Liver (tissue), 9 donors: ENCODE data around the gene CWC27. TPM values are rescaled to one million over a fixed set of nuclear protein-coding genes. Genes with fewer than 3 reads are reported as not detected.

Source experiments
- DNase-seq: peaks from one replicate; pipeline ENCODE4 v3.0.0-alpha.2; 2017; ENCODE audit warnings: low spot score
- H3K27ac ChIP-seq, 2 donors: one replicate each; pipeline ENCODE4 v1.7.0; 2013; ENCODE audit warnings: inconsistent platforms in 2 of 2, low read length in 2 of 2, control low read depth in 1 of 2, low read depth in 1 of 2, mild to moderate bottlenecking in 1 of 2
- H3K27me3 ChIP-seq, 4 donors: one replicate each; pipeline versions ENCODE4 v1.6.1 to v1.7.0; 2013; ENCODE audit warnings: low read length in 3 of 4, inconsistent platforms in 1 of 4, mild to moderate bottlenecking in 1 of 4, moderate library complexity in 1 of 4; ENCODE audit not compliant: control insufficient read depth in 4 of 4, insufficient read depth in 4 of 4
- H3K36me3 ChIP-seq, 4 donors: one replicate each; pipeline versions ENCODE4 v1.6.1 to v1.7.0; 2013; ENCODE audit warnings: low read length in 3 of 4, mild to moderate bottlenecking in 3 of 4, low read depth in 1 of 4, moderate library complexity in 1 of 4; ENCODE audit not compliant: control insufficient read depth in 4 of 4, insufficient read depth in 3 of 4
- H3K4me1 ChIP-seq, 4 donors: one replicate each; pipeline versions ENCODE4 v1.6.1 to v1.7.0; 2013; ENCODE audit warnings: low read length in 3 of 4, mild to moderate bottlenecking in 3 of 4, moderate library complexity in 1 of 4; ENCODE audit not compliant: control insufficient read depth in 4 of 4, insufficient read depth in 4 of 4
- H3K4me3 ChIP-seq, 3 donors: one replicate each; pipeline versions ENCODE4 v1.6.1 to v1.7.0; 2013; ENCODE audit warnings: low read length in 3 of 3, control low read depth in 1 of 3, low read depth in 1 of 3, mild to moderate bottlenecking in 1 of 3
- H3K9ac ChIP-seq, 2 donors: one replicate each; pipeline ENCODE4 v1.7.0; 2013; ENCODE audit warnings: low read length in 2 of 2, mild to moderate bottlenecking in 2 of 2, moderate library complexity in 2 of 2, control low read depth in 1 of 2, low read depth in 1 of 2
- H3K9me3 ChIP-seq, 4 donors: one replicate each; pipeline versions ENCODE4 v1.6.1 to v1.7.0; 2013; ENCODE audit warnings: low read length in 3 of 4; ENCODE audit not compliant: control insufficient read depth in 4 of 4
- ATF3 ChIP-seq: IDR thresholded peaks from 2 replicates; pipeline ENCODE4 v1.6.1; 2016; ENCODE audit warnings: antibody characterized with exemption
- CTCF ChIP-seq: fragments of 150-350 bp; IDR thresholded peaks from 2 replicates; pipeline ENCODE4 v1.5.1; 2017; ENCODE audit warnings: improper control_type of control experiment, low read depth, low read length; ENCODE audit not compliant: missing input control
- EGR1 ChIP-seq, 2 donors: IDR thresholded peaks; 2 replicates each; pipeline ENCODE4 v1.6.1; 2016 to 2018; ENCODE audit warnings: antibody characterized with exemption in 2 of 2, low read depth in 2 of 2
- FOXA2 ChIP-seq: IDR thresholded peaks from 2 replicates; pipeline ENCODE4 v1.6.1; 2016; ENCODE audit warnings: antibody characterized with exemption
- HNF4A ChIP-seq, 2 donors: conservative IDR thresholded peaks; 2 replicates each; pipeline ENCODE4 v1.6.1; 2016; ENCODE audit warnings: antibody characterized with exemption in 2 of 2, mild to moderate bottlenecking in 2 of 2
- NR2F2 ChIP-seq: IDR thresholded peaks from 2 replicates; pipeline ENCODE4 v1.6.1; 2016; ENCODE audit warnings: antibody characterized with exemption
- RAD21 ChIP-seq, 2 donors: IDR thresholded peaks; 2 replicates each; pipeline ENCODE4 v1.6.1; 2016; ENCODE audit warnings: antibody characterized with exemption in 2 of 2, mild to moderate bottlenecking in 2 of 2
- RXRA ChIP-seq, 2 donors: IDR thresholded peaks; 2 replicates each; pipeline ENCODE4 v1.6.1; 2017 to 2018; ENCODE audit warnings: antibody characterized with exemption in 2 of 2, mild to moderate bottlenecking in 1 of 2
- SP1 ChIP-seq: IDR thresholded peaks from 2 replicates; pipeline ENCODE4 v1.6.1; 2018; ENCODE audit warnings: antibody characterized with exemption, mild to moderate bottlenecking
- TAF1 ChIP-seq: conservative IDR thresholded peaks from 2 replicates; pipeline ENCODE4 v1.6.1; 2016; ENCODE audit warnings: antibody characterized with exemption, mild to moderate bottlenecking
- YY1 ChIP-seq: IDR thresholded peaks from 2 replicates; pipeline ENCODE4 v1.6.1; 2016; ENCODE audit warnings: antibody characterized with exemption, mild to moderate bottlenecking
- WGBS: extraction: QIAGEN DNeasy Blood & Tissue Kit; methylation state at CpG from one replicate; pipeline ENCODE4 v1.1.7; 2013; 5-methylcytosine and 5-hydroxymethylcytosine counted together
- polyA plus RNA-seq, 2 donors: library from polyadenylated mRNA; stranded (reverse) in 1 of 2; unstranded in 1 of 2; fragments of 200-250 nt in 1 of 2; fragments of >200 nt in 1 of 2; fragmentation: Nextera tagmentation in 1 of 2; extraction: Ambion mirVana in 1 of 2; gene quantifications; one replicate each; pipeline versions ENCODE4 v1.2.1 to v1.2.3, GENCODE V29; 2013 to 2015
- total RNA-seq, 2 donors: library from RNA; depleted of rRNA; stranded (reverse); fragments of >200 nt; gene quantifications; one replicate each; pipeline ENCODE4 v1.2.3, GENCODE V29; 2014
- TF ChIP-seq, protein P1 (sequence below): IDR thresholded peaks from 2 replicates; pipeline ENCODE4 v1.6.1; 2016; ENCODE audit warnings: antibody characterized with exemption
- TF ChIP-seq, protein P2 (sequence below): IDR thresholded peaks from 2 replicates; pipeline ENCODE4 v1.6.1; 2016; ENCODE audit warnings: antibody characterized with exemption
- donor health status: healthy.
- donor health status: healthy.
- donor health status: healthy.
- donor health status: healthy.
- donor health status: healthy.

Gene CWC27
- total and polyA plus RNA-seq, 4 donors: 3.9 to 9.8 (median 6.0) TPM

DNA sequence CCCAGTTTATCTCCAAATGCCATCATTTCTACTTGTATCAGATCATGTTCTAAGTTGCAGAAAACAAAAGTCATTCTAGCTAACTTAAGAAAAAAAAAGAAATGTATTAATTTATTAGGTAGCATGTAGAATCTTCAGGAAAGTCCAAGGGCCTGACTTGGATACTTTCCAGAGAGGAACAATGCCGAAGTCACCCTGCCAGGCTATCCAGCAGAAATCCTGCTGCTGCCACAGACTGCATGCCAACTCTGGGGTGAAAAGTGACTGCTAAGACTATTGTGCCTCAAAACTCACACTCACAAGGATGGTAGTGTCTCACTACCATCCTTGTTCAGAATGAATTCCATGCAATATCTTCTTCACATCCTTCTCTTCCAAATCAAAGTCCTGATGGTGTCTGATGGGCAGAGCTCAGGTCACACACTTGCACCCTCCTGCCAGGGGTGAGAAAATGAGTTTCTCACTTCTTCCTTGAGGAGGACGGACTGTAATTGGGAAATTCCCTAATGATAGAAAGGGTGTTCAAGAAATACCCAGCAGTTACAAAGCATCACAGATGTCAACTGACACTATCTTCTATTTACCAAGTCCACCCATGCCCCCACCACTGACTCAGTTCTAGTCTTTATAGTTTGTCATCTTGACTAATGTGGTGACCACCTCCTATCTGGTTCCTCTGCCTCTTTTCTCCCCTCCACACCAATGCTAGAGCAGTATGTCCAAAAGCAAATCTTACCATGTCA, 279.4 kb downstream of the CWC27 start:
- Histone ChIP-seq H3K4me1 (no peaks in the 10 kb centered on the region), H3K36me3 (no peaks in the 10 kb centered on the region), H3K27ac (no peak overlapping the region), H3K27me3 (peaks cover 0 to 3% (median 0%) of the 10 kb centered on the region in 4 donors), H3K9me3 (no peaks in the 10 kb centered on the region), H3K4me3 (no peak overlapping the region), H3K9ac (no peak overlapping the region)
- no peak for DNase-seq
- 63% methylated on average over 2 of the region's 2 CpGs for WGBS
- TF ChIP-seq RAD21 (IDR thresholded peaks at IDR 0.05) (no peak), ATF3 (no peak), RXRA (IDR thresholded peaks at IDR 0.05) (no peak), EGR1 (IDR thresholded peaks at IDR 0.05; ENCODE audit: low read depth in 2 of 2) (no peak), NR2F2 (no peak)

DNA sequence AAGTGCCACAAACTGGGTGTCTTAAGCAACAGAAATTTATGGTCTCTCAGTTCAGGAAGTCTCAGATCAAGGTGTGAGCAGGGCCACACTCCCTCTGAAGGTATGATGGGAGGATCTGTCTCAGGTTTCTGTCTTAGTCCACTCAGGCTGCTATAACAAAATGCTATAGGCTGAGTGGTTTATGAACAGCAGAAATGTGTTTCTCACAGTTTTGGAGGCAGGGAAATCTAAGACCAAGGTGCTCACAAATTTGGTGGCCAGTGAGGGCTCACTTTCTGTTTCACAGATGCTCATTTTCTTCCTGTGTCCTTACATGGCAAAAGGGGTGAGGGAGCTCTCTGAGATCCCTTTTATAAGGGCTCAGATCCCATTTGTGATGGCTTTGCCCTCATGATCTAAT, 281.4 kb downstream of the CWC27 start:
- Histone ChIP-seq H3K27ac (no peak overlapping the region), H3K4me3 (no peak overlapping the region), H3K9ac (no peak overlapping the region), H3K9me3 (no peaks in the 10 kb centered on the region), H3K36me3 (no peaks in the 10 kb centered on the region), H3K27me3 (peaks cover 0 to 3% (median 0%) of the 10 kb centered on the region in 4 donors), H3K4me1 (no peaks in the 10 kb centered on the region)
- DNase-seq: no peak
- TF ChIP-seq ATF3: no peak
- no peak for TF ChIP-seq RXRA (IDR thresholded peaks at IDR 0.05)
- TF ChIP-seq, protein P1, sequence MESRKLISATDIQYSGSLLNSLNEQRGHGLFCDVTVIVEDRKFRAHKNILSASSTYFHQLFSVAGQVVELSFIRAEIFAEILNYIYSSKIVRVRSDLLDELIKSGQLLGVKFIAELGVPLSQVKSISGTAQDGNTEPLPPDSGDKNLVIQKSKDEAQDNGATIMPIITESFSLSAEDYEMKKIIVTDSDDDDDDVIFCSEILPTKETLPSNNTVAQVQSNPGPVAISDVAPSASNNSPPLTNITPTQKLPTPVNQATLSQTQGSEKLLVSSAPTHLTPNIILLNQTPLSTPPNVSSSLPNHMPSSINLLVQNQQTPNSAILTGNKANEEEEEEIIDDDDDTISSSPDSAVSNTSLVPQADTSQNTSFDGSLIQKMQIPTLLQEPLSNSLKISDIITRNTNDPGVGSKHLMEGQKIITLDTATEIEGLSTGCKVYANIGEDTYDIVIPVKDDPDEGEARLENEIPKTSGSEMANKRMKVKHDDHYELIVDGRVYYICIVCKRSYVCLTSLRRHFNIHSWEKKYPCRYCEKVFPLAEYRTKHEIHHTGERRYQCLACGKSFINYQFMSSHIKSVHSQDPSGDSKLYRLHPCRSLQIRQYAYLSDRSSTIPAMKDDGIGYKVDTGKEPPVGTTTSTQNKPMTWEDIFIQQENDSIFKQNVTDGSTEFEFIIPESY: no peak
- TF ChIP-seq HNF4A (conservative IDR thresholded peaks at IDR 0.05): no peak
- TF ChIP-seq YY1: no peak
- no peak for TF ChIP-seq SP1
- no peak for TF ChIP-seq NR2F2

DNA sequence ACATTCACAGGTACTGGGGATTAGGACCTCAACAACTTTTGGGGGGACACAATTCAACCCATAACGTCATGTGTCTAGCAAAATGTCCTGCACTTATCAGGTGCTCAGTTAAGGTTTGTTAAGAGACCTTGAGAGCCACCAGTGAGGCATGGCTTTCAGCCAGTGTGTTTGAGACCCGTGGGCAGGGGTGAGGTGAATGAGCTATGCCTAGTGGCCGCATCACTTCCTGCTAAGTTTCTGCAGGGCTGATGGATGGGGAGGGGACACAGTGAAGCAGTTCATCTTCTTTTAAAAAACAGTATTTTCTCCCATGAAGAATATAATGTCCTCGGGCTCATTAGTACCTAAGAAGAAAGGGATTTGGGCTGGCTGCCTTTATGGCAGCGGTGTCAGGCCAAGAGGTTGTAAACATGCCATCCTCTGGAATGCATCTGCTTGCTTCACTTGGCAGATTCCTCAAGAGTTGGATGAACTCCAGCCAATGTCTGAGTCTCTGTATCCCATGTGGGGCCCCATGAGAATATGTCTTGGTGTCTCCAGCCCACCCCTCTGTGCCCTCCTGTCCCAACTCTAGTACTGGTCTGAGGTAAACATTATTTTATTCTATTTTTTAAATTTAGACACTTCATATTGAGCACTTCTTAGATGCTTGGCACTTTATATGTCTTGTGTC, 282.2 kb downstream of the CWC27 start:
- Histone ChIP-seq H3K27ac (no peak overlapping the region), H3K4me3 (no peak overlapping the region), H3K9ac (no peak overlapping the region), H3K9me3 (peaks cover 0 to 1% (median 0%) of the 10 kb centered on the region in 4 donors), H3K4me1 (no peaks in the 10 kb centered on the region), H3K27me3 (peaks cover 0 to 3% (median 0%) of the 10 kb centered on the region in 4 donors), H3K36me3 (no peaks in the 10 kb centered on the region)
- no peak for DNase-seq
- 75% methylated on average over 5 of the region's 5 CpGs for WGBS
- TF ChIP-seq FOXA2: no peak
- no peak for TF ChIP-seq RAD21 (IDR thresholded peaks at IDR 0.05)
- TF ChIP-seq, protein P2, sequence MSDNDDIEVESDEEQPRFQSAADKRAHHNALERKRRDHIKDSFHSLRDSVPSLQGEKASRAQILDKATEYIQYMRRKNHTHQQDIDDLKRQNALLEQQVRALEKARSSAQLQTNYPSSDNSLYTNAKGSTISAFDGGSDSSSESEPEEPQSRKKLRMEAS: no peak
- no peak for TF ChIP-seq YY1
- no peak for TF ChIP-seq NR2F2
- TF ChIP-seq RXRA (IDR thresholded peaks at IDR 0.05): no peak
- no peak for TF ChIP-seq CTCF
- no peak for TF ChIP-seq TAF1
